Nephron progenitor cell (in vitro differentiated cells): ENCODE measurements around the gene POLR3E.
"Not testable (repeated sequence)": the region's sequence is repeated elsewhere in the genome, so short reads cannot be mapped to it uniquely, and the experiment has no call there.

ENCODE experiments used
- DNase-seq: peaks from one replicate; pipeline ENCODE4 v3.0.0; 2021
- H3K27ac Mint-ChIP-seq: 2 replicates; pipeline ENCODE4 v1.8.0; 2021; ENCODE audit warnings: mild to moderate bottlenecking, moderate library complexity, mixed read lengths
- H3K27me3 Mint-ChIP-seq: 2 replicates; pipeline ENCODE4 v1.8.0; 2021; ENCODE audit warnings: mild to moderate bottlenecking, low read depth, mixed read lengths; ENCODE audit not compliant: poor library complexity
- H3K36me3 Mint-ChIP-seq: 2 replicates; pipeline ENCODE4 v1.8.0; 2021; ENCODE audit warnings: low read depth, mixed read lengths
- H3K4me1 Mint-ChIP-seq: 2 replicates; pipeline ENCODE4 v1.8.0; 2021; ENCODE audit warnings: mixed read lengths
- H3K4me3 Mint-ChIP-seq: 2 replicates; pipeline ENCODE4 v1.8.0; 2021; ENCODE audit warnings: mild to moderate bottlenecking, moderate library complexity, mixed read lengths
- H3K9me3 Mint-ChIP-seq: 2 replicates; pipeline ENCODE4 v1.8.0; 2021; ENCODE audit warnings: mild to moderate bottlenecking, moderate library complexity, mixed read lengths
- CTCF ChIP-seq: fragments of 200-600 bp; sonication (generic); IDR thresholded peaks from 2 replicates; pipeline ENCODE4 v1.5.0; 2021; ENCODE audit warnings: antibody characterized with exemption

The POLR3E gene

GRCh38 chr16:22364241-22364640 is 67.0 kb downstream of the POLR3E start:
- no peak for DNase-seq
- no peak overlapping the region for H3K27ac Mint-ChIP-seq
- H3K4me3 Mint-ChIP-seq = no peak overlapping the region
- H3K4me1 Mint-ChIP-seq = peaks cover 13% of the 10 kb centered on the region
- TF ChIP-seq CTCF = no peak
- H3K36me3 Mint-ChIP-seq = peaks cover 34% of the 10 kb centered on the region
- H3K27me3 Mint-ChIP-seq = no peaks in the 10 kb centered on the region
- no peaks in the 10 kb centered on the region for H3K9me3 Mint-ChIP-seq

GRCh38 chr16:22366371-22366770 is 69.2 kb downstream of the POLR3E start:
- no peak overlapping the region for H3K4me3 Mint-ChIP-seq
- H3K36me3 Mint-ChIP-seq = peaks cover 34% of the 10 kb centered on the region
- H3K27me3 Mint-ChIP-seq = no peaks in the 10 kb centered on the region
- TF ChIP-seq CTCF = no peak
- H3K4me1 Mint-ChIP-seq = peaks cover 13% of the 10 kb centered on the region
- no peak overlapping the region for H3K27ac Mint-ChIP-seq
- no peaks in the 10 kb centered on the region for H3K9me3 Mint-ChIP-seq
- no peak for DNase-seq

DNA sequence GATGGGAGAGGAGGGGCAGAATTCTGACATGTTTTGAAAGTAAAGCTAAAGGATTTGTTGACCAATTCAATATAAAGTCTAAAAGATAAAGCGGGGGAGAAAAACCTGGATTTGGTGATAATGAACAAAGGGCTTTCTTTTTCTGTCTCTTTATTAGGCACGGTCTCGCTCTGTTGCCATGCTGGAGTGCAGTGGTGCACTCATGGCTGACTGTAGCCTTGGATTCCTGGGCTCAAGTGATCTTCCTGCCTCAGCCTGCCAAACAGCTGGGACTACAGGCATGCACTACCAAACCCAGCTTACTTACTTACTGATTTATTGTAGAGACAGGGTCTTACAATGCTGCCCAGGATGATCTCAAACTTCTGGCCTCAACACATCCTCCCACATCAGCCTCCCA is 69.7 kb downstream of the POLR3E start:
- no peak for TF ChIP-seq CTCF
- H3K9me3 Mint-ChIP-seq = no peaks in the 10 kb centered on the region

DNA sequence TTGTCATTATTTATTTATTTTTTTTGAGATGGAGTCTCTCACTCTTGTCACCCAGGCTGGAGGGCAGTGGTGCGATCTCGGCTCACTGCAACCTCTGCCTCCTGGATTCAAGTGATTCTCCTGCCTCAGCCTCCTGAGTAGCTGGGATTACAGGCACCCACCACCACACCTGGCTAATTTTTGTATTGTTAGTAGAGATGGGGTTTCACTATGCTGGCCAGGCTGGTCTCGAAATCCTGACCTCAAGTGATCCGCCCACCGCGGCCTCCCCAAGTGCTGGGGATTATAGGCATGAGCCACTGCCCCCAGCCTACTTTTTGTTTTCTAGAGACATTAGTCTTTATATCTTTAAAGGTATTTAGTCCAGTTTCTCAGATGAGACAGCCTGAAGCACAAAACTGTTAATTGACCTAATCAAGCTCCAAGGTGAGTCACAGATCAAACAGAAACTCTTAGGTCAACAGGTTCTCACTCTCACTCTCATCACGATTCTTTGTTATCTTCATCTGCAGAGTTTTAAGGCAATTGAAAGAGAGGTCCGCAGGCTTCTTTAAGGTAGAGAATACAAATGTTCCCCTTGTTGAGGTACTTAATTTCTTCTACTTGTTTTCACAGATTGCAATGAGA is 71.1 kb downstream of the POLR3E start:
- H3K36me3 Mint-ChIP-seq = peaks cover 25% of the 10 kb centered on the region
- not testable (repeated sequence) for H3K4me3 Mint-ChIP-seq, H3K27ac Mint-ChIP-seq, H3K9me3 Mint-ChIP-seq, H3K27me3 Mint-ChIP-seq, DNase-seq
- peaks cover 22% of the 10 kb centered on the region for H3K4me1 Mint-ChIP-seq

More for the DNA sequence above, 69.7 kb downstream of the POLR3E start:
- no peak for DNase-seq
- peaks cover 13% of the 10 kb centered on the region for H3K4me1 Mint-ChIP-seq
- H3K27ac Mint-ChIP-seq = no peak overlapping the region
- H3K27me3 Mint-ChIP-seq = peaks cover 2% of the 10 kb centered on the region
- H3K4me3 Mint-ChIP-seq = no peak overlapping the region
- peaks cover 37% of the 10 kb centered on the region for H3K36me3 Mint-ChIP-seq

DNA sequence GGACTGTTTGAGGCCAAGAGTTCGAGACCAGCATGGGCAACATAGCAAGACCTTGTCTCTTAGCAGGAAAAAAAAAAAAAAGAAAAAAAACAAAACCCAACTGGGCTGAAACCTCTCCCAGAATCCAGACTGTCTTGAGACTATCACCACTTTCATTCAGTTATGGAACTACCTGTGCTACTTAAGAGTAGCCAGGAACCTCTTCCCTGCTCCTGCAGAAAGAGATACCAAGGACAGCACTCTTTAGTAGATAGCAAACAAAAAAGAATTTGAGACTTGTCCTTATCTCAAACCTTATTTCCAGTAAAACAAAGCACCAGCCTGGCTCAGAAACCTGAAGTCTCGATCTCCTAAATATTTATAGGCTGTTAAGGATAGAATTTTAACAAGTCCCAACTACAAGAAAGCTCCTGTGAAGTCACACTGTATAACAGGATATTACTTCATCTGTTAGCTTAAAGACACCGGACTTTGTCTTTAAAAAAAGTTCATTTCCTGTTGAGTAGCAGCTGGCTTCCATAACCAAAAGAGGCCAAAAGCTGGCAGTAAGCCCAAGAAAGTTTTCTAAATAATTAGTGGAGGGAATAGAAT is 72.1 kb downstream of the POLR3E start:
- no peak overlapping the region for H3K4me3 Mint-ChIP-seq
- peaks cover 14% of the 10 kb centered on the region for H3K27me3 Mint-ChIP-seq
- peaks cover 16% of the 10 kb centered on the region for H3K36me3 Mint-ChIP-seq
- no peak overlapping the region for H3K27ac Mint-ChIP-seq
- no peak for TF ChIP-seq CTCF
- H3K4me1 Mint-ChIP-seq = peaks cover 27% of the 10 kb centered on the region
- DNase-seq = no peak
- H3K9me3 Mint-ChIP-seq = no peaks in the 10 kb centered on the region

DNA sequence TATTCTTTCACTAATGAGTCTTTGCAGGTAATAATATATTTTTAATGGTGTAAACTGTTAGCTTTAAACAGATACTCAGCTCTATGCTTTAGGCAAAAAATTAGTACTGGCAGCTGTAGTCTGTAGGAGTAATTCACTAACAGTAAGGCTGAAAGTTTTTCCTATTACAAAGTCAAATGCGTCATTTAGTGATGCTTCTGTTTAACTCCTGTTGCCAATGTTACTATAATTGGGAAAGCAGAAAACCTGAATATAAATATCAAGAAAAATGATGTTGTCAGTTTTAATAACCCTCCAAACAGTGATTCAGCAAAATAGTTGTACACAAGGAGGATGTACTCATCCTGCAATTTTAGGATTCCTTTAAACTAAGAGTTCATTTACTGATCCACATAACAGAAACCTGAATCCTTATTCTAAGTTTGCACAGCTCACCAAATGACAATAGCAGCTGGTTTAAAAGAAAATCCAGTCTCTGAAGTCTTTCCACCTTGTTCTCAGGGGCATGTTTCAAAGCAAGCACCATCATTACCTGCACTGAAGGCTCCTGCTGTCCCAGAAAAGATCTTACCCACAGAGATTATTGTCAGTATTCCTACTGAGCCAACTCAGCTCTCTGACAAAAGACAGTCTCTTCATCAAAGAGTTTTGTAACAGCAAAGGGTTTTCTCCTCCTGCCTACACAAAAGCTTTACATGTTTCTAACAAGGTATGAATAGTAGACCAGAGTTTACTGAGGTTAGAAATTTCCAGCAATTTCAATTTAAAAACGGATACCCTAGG is 73.0 kb downstream of the POLR3E start:
- peaks cover 8% of the 10 kb centered on the region for H3K36me3 Mint-ChIP-seq
- no peaks in the 10 kb centered on the region for H3K9me3 Mint-ChIP-seq
- peaks cover 28% of the 10 kb centered on the region for H3K4me1 Mint-ChIP-seq
- H3K4me3 Mint-ChIP-seq = no peak overlapping the region
- DNase-seq = no peak
- TF ChIP-seq CTCF = no peak
- no peak overlapping the region for H3K27ac Mint-ChIP-seq
- H3K27me3 Mint-ChIP-seq = peaks cover 16% of the 10 kb centered on the region
